Ecto neural progenitor cell (in vitro differentiated cells): Measurements from ENCODE around the gene IL36RN.
"Not testable (repeated sequence)": the region's sequence is repeated elsewhere in the genome, so short reads cannot be mapped to it uniquely, and the experiment has no call there.

Source experiments
- DNase-seq: peaks from one replicate; pipeline ENCODE4 v3.0.0-alpha.2; 2018; ENCODE audit warnings: low spot score

The IL36RN gene

DNA sequence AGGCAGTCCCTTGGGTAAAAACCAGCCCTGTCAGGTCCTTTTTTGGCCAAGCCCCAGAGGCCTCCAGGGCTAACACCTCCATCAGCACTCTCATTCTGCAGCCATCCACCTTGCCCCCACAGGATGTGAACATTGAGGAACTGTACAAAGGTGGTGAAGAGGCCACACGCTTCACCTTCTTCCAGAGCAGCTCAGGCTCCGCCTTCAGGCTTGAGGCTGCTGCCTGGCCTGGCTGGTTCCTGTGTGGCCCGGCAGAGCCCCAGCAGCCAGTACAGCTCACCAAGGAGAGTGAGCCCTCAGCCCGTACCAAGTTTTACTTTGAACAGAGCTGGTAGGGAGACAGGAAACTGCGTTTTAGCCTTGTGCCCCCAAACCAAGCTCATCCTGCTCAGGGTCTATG, 16.0 kb downstream of the IL36RN start:
- DNase-seq = no peak

DNA sequence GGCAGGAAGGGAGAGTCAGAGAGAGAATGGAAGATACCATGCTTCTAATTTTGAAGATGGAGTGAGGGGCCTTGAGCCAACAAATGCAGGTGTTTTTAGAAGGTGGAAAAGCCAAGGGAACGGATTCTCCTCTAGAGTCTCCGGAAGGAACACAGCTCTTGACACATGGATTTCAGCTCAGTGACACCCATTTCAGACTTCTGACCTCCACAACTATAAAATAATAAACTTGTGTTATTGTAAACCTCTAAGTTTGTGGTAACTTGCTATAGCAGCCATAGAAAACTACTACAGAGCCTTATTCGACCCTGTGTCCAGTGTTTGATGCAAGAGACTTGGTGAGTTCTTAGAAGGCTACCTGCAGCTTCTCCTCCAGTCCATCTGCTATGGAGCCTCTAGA, 16.6 kb downstream of the IL36RN start:
- DNase-seq = no peak

DNA sequence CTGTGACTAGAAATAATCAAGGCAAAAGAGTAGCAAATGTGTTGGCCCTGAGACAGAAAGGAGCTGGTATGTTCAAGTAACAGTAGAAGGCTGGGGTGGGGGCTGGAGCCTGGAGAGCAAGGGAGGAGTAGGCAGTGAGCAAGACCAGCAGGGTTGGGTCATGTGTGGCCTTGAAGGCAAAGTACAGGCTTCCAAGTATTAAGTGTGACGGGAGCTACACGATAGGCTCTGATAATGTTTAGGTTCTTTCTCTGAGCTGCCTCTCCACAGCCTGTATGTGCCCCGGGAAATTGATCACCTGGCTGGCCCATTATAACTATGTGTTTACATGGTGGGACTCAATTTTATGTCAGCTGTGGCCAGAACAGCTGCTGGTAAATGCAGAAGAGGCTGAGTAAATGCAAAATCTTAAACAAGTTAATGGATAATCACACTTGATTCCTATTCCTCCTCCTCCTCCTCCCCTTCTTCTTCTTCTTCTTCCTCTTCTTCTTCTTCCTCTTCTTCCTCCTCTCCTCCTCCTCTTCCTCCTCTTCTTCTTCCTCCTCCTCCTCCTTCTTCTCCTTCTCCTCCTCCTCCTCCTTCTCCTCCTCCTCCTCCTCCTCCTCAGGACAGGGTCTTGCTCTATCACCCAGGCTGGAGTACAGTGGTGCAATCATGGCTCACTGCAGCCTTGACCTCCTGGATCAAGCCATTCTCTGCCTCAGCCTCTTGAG, 18.1 kb downstream of the IL36RN start:
- DNase-seq = no peak

GRCh38 chr2:113077921-113078320, 18.9 kb downstream of the IL36RN start:
- no peak for DNase-seq

DNA sequence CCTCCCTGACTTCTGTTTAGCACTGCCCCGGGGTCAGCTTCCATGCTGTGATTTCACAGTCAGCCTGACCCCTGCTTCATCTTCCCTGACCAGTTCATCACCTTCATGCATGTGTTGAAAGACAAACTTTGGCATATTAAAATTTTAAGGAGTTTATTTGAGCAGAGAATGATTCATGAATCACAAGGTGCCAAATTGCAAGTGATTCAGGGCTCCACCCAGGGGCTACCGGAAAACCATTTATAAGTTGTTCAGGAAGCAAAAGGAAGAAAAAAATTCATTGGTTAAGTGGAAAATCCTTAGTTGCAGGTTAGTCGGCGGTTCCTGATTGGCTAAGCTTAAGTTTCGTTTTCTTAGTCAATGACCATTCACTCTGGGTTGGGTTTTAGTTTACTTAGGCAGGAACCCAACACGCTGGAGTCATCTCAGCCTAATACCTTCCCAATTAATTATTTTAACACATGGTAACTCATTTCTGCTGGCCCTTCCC, 19.4 kb downstream of the IL36RN start:
- no peak for DNase-seq

- DNase-seq = no peak
Observed at GRCh38 chr2:113079131-113079530, 20.1 kb downstream of the IL36RN start.

GRCh38 chr2:113080134-113080533, 21.1 kb downstream of the IL36RN start:
- peak; percentile 71 for DNase-seq

DNA sequence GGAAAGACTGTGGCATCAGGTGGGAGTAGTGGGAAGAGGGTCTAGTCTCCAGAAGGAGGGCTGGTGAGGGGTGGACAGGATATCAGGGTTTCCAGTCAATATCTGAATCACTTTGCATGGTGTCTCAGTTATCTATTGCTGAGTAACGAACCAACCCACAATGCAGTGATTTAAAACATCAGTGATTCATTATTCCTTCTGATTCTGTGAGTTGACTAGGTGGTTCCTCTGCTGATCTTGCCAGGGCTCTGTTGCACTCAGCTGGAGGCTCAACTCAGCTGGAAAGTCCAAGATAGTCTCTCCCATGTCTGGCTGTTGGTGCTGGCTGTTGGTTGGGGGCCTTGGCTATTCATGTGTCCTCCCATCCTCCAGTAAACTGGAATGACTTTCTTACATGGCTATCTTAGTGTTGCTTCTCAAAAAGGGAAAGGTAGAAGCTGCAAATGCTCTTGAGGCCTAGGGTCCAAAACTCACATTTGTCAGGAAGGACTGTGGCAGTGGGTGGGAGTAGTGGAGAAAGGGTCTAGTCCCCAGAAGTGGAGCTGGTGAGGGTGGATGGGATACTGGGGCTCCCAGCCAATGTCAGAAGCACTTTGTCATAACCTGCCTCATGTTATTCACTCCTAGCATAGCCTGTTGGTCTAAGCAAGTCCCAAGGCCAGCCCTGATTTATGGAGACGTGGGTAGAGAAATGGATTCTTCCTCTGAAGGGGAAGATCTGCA, 22.7 kb downstream of the IL36RN start:
- DNase-seq = no peak

DNA sequence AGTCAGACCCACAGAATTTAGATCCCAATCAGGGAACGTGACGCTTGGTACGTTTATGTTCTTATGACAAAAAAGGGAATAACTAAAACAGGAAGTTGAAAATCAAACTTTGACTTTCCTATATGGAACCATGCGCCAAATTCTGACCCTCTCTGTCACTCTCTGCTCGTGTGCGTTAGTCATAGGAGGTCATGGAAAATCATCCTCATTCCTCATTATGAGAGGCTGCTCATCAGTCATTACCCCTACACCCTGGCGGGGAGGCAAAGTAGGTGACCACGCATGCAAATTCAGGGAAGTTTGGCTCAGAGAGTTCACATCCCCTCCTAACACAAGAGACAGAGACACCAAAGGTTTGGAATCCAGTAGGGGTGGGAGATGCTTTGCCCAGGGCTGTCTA, 24.3 kb downstream of the IL36RN start:
- no peak for DNase-seq

DNA sequence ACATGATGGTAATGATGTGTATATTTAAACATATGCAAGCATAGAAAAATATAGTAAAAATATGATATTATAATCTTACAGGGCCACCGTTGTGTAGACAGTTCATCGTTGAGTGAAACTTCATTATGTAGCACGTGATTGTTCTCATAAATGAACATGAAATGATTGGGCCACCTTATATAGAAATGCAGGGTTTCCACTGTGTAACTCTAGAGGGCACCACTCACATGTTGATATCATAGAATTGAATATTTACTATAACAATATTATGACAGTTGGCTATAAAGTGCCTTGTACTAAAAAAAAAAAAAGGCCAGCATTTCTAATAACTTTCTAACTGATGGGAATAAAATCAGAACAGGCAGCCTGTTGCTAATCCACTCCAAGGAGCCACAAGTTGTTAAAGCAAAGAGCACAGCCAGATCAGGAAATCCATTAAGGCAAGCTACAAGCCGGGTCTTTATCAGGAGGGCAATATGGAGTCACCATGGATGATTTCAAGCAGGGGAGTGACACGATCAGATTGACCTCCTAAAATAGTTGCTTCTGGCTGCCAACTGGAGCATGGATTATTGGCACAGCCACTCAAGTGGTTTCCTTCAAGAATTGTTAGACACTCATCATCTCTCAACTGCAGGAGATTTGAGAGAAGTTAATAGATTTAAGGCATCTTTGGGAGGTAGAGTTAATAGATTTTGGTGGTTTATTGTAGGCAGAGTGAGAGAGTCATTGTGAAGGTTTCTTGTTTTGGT, 25.4 kb downstream of the IL36RN start:
- DNase-seq = no peak

- no peak for DNase-seq
Observed at GRCh38 chr2:113085542-113085941, 26.5 kb downstream of the IL36RN start.

DNA sequence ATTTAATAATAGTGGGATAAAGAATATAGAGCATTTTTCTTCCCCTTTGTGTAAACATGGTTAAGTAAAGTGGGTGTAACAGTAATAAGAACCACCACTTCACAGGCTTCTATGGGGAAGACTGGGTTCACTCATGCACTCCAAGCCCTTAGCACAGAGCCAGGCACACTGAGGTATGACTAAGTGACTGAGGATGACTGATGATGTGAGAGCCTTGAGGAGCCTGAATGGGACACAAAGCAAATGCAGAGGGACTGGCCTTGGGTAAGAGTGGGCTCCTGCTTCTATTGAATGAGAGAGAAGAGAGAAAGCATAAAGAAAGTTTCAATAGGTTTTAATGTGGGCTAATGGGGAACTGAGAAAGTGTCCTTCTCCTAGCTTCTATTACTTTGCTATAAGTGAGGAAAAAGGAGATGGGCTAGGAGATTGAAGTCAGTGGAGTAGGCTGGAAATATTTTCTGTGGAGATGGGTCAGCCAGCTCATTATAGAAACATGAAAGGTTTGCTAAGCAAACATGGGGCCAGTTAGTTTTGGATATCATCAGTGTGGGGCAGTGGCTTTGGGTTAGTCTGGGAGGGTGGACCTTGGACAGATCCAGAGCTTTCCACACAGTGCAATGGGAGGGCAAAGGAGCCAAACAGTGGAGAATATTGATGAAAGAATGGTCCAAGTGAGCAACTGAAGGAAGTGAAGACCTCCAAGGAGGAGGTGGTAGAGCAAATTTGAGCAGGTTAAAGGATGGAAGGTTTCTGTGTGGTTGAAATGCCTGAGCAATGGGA, 29.4 kb downstream of the IL36RN start:
- no peak for DNase-seq

DNA sequence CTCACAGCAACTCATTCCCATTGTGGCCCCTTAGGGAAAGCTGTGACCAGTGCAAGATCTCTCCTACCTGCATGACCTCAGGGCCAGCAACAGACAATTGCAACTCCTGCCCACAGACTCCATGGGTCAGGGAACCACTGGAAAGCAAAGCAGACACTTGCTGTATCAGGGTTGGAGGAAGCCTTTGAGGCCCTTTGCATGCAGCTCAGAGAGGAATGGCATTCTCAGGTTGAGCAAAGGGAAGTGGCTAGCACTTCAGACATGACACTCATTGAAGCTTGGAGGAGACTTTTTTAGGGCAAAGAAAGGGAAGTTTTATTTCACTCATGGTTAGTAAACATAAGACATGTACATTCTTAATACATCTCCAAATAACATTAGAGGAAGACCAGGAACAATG, 30.9 kb downstream of the IL36RN start:
- no peak for DNase-seq

DNA sequence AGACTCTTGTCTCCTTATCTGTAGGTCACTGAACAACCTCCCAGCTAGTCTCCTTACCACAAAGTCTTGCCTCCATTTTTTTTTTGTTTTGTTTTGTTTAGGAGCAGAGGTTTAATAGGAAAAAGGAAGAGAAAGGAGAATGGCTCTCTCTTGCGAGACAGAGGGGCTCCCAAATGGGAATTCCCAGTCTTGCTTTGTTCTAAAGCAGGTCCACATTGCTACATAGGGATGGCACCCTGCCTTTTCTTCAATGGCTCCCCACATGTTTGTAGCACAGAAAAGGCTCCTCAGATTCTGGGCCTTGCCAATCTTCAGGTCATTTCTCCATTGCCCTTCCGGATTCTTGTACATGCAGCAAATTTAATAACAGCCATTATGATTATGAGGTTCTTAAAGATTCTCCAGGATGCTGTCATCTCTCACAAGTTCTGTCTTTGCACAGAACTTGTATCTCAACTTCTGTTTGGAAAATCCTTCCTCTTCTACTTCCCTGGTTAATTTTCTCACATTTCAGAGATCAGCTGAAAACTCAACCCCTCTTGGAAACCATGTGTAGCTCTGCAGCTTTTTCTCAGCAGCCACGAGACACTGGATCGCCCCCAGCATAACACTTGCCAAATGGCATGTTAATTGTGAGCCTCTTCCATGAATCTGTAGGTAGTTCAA, 32.4 kb downstream of the IL36RN start:
- DNase-seq = no peak

GRCh38 chr2:113092864-113093612, 34.0 kb downstream of the IL36RN start:
- DNase-seq = no peak

DNA sequence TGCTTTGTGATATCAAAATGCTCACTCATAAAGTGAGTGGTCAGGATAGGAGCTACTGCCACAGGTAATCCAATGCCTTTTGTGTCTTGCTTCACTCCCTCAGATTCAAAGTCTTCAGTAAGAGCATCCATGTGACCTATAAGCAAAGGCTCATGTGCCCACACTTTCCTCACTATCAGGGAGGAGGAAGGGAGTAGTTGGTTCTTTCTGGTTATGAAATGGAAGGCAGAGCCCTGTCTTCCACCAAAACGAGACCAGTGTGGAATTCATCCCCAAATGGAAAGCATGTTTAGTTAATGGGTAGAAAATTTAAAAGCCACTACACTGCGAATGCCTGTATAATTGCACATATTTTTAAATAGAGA, 34.6 kb downstream of the IL36RN start:
- DNase-seq = no peak

GRCh38 chr2:113096306-113096705, 37.3 kb downstream of the IL36RN start:
- not testable (repeated sequence) for DNase-seq

- DNase-seq = not testable (repeated sequence)
Observed at GRCh38 chr2:113096842-113097618, 38.0 kb downstream of the IL36RN start.

- DNase-seq = no peak
Observed at GRCh38 chr2:113098041-113098440, 39.0 kb downstream of the IL36RN start.

DNA sequence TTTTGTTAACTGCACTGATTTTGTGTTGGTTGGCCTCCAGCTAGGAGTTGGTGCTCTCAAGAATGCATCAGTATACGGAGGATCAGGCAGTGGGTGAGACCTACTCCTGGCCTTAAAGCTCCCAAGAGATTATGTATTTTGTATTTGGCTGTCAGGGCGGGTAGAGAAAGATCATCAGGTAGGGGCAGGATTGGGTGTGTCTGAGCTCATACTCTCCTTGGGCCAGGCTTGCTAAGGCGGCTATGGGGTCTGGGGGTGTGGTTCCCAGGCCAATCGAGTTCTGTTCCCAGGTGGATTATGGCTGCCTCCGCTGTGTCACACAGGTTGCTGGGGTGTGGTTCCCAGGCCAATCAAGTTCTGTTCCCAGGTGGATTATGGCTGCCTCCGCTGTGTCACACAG, 39.5 kb downstream of the IL36RN start:
- no peak for DNase-seq
